GM19324 (cell line): ENCODE data around the gene ATXN1L.
"Not testable (repeated sequence)": the region's sequence is repeated elsewhere in the genome, so short reads cannot be mapped to it uniquely, and the experiment has no call there.

Source experiments
- ATAC-seq: cut with Tn5 transposase; IDR thresholded peaks from one replicate; pipeline ENCODE4 v1.9.1; 2021; ENCODE audit warnings: mild to moderate bottlenecking, moderate library complexity; ENCODE audit not compliant: unreplicated experiment, low FRiP score

The ATXN1L gene

DNA sequence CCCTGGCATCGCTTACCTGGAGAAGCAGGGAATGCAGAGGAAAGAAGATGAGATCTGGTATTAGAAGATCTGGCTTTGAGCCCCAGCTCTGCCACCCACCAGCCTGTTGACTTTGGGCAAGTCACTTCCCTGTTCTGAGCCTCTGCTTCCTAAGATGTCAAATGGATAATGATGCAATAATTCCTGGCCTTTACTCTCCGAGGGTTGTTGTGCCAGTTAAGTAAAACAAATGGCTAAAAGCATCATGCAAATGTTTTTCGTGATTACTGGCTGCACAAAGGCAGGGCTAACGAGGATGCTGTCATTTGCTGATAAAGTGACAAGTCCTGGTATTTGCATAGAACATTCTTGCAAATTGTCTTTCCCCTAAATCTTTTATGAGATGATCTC lies 39.5 kb downstream of the ATXN1L start:
- ATAC-seq, result no peak

DNA sequence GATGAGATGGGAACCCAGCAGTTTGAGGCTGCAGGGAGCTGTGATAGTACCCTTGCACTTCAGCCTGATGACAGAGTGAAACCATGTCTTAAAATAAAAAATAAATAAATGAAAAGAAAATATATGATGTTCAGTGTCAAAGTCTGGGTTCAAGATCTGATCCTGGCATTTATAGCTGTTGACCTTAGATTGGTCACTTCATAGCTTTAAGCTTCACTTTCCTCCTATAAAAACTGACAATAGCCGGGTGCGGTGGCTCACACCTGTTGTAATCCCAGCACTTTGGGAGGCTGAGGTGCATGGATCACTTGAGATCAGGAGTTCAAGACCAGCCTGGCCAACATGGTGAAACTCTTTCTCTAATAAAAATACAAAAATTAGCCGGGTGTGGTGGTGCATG lies 43.4 kb downstream of the ATXN1L start:
- no peak for ATAC-seq

GRCh38 chr16:71893888-71894228 lies 48.1 kb downstream of the ATXN1L start:
- ATAC-seq, result no peak

DNA sequence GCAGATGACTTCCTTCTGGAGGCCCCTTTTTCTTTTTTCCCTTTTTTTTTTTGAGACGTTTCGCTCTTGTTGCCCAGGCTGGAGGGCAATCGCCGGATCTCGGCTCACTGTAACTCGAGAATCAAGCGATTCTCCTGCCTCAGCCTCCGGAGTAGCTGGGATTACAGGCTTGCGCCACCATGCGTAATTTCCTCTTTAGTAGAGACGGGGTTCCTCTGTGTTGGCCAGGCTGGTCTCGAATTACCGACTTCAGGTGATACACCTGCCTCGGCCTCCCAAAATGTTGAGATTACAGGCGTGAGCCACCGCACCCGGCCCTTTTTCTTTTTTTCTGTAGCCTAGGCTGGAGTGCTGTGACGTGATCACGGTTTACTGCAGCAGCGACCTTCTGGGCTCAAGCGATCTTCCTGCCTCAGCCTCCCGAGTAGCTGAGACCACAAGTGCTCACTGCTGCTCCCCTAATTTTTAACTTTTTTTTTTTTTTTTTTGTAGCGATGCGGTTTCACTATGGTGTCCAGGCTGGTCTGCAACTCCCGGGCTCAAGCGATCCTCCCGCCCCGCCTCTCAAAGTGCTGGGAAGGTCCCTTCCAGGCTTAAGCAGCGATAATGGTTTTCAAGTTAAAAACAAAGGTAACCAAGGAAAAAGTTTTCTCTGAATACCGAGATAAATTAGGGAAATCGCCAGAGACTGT lies 48.6 kb downstream of the ATXN1L start:
- ATAC-seq, result peak; percentile 12

DNA sequence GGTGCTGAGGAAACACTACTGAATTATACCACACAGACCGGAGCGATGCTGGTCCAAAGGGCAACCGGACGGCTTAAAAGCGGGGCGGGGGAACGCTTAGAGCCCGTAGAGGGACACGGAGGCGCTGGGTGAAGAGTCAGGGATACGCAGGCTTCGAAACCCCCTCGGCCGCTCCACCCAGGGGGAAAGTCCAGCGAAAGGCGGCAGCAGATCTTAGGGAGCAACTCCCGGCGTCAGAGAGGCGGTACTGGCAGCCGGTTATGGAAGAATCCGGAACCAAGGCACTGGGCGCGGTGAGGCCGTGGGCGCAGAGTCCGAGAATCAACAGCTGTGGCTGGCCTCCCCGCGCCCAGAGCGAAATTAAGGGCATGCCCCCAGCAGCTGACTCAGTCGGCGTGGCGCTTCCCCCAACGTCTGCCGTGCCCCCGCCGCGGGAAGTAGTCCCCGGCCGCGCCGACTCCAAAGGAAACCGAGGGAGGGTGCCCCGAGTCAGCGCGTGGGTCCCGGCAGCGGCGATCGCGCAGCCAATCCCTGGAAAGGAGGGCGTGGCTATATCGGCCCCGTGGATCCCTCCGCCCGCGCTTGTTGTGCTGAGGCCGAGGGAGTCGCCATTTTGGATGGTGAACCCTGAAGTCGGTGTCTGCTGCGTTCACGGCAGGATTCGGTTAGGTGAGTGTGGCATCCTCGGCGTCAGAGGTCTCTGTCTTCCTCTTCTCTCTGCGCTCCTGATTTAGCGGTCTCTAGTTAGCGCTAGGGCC lies 49.3 kb downstream of the ATXN1L start, which contains the start of gene IST1:
TSS of gene IST1 (plus strand) at position 611 of the 758 bp plus-strand sequence. CDS start 20,110 bp downstream, outside the sequence.
- peak; percentile 89 for ATAC-seq

- peak; percentile 36 for ATAC-seq
Observed at GRCh38 chr16:71895679-71896365, 50.0 kb downstream of the ATXN1L start.

DNA sequence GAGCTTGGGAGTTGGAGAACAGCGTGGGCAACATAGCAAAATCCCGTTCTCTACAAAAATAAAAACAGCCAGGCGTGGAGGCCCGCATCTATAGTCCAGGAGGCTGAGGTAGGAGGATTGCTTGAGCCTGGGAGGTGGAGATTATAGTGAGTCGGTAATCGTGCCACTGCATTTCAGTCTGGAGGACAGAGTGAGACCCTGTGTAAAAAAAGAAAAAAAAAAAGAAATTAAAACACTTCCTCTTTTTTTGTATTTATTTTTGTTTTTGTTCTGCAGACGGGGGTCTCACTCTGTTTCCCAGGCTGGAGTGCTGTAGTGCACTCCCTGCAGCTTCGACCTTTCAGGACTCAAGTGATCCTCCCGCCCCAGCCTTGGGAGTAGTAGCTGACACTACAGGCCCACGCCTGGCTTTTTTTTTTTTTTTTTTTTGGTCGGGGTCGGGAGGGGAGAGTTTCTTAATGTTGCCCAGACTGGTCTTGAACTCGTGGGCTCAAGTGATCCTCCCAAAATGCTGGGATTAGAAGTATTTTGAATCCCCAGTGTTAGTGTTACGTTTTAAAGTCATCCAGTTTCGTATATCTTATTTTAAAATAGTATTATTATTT lies 51.1 kb downstream of the ATXN1L start:
- no peak for ATAC-seq

GRCh38 chr16:71899171-71899570 lies 53.4 kb downstream of the ATXN1L start:
- ATAC-seq, result no peak

- ATAC-seq, result no peak
Observed at GRCh38 chr16:71902656-71903365, 57.0 kb downstream of the ATXN1L start.

DNA sequence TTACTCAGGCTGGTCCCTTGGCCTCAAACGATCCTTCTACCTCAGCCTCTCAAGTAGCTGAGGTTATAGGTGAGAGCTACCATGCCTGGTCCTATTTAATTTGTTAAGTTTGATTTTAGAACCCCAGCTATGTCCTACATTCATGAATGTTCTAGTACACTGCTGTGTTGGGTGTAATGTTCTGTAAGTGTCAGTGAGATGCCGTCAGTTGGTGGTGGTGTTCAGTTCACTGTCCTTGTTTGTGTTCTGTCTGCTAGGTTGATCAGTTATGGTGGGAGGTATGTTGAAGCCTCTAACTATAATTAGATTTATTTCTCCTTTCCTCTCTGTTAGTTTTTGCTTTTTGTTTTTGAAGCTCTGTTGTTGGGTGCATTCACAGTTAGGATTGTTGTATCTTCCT lies 57.8 kb downstream of the ATXN1L start:
- no peak for ATAC-seq

DNA sequence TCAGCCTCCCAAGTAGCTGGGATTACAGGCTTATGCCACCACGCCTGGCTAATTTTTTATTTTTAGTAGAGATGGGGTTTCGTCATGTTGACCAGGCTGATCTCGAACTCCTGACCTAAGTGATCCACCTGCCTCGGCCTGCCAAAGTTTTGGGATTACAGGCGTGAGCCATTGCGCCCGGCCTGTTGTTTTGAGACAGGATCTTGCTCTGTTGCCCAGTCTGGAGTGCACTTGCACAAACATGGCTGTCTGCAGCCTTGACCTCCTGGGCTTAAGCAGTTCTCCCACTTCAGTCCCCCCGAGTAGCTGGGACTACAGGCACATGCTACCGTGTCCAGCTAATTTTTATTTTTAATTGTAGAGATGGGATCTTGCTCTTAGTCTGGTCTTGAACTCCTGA lies 58.5 kb downstream of the ATXN1L start:
- ATAC-seq, result no peak

- not testable (repeated sequence) for ATAC-seq
Observed at GRCh38 chr16:71905765-71906164, 60.0 kb downstream of the ATXN1L start.
